Neural cell (in vitro differentiated cells): ENCODE measurements around the gene FHL1.

Experiments
- EP300 ChIP-seq: fragments of 450-650 bp; conservative IDR thresholded peaks from 2 replicates; pipeline ENCODE4 v1.6.1; 2014; ENCODE audit warnings: antibody characterized with exemption, mild to moderate bottlenecking, moderate library complexity; ENCODE audit not compliant: poor library complexity, severe bottlenecking
- EZH2 ChIP-seq: fragments of 200-600, 300-800 bp; shearing (Covaris generic), sonication (generic); IDR thresholded peaks from 2 replicates; pipeline ENCODE4 v1.6.1; 2014; ENCODE audit warnings: antibody characterized with exemption, low read length, borderline replicate concordance, mild to moderate bottlenecking; ENCODE audit not compliant: insufficient read depth, poor library complexity, severe bottlenecking
- MXI1 ChIP-seq: fragments of 450-650 bp; conservative IDR thresholded peaks from 2 replicates; pipeline ENCODE4 v1.6.1; 2014; ENCODE audit warnings: antibody characterized with exemption, mild to moderate bottlenecking; ENCODE audit not compliant: poor library complexity, severe bottlenecking
- POLR2AphosphoS5 ChIP-seq: IDR thresholded peaks from 2 replicates; pipeline ENCODE4 v1.6.1; 2012
- SMC3 ChIP-seq: fragments of 450-650 bp; conservative IDR thresholded peaks from 2 replicates; pipeline ENCODE4 v1.6.1; 2014; ENCODE audit warnings: antibody characterized with exemption, mild to moderate bottlenecking, moderate library complexity; ENCODE audit not compliant: poor library complexity
- TF ChIP-seq, protein P1 (sequence below): fragments of 450-650 bp; IDR thresholded peaks from 2 replicates; pipeline ENCODE4 v1.5.1; 2014; ENCODE audit warnings: antibody characterized with exemption, mild to moderate bottlenecking, moderate library complexity; ENCODE audit not compliant: poor library complexity, severe bottlenecking
- TF ChIP-seq, protein P2 (sequence below): IDR thresholded peaks from 2 replicates; pipeline ENCODE4 v1.6.1; 2012; ENCODE audit warnings: borderline replicate concordance

GRCh38 chrX:136205882-136206380, 58.6 kb downstream of the FHL1 start:
- TF ChIP-seq EP300 (no peak), MXI1 (no peak), EZH2 (no peak), POLR2AphosphoS5 (no peak), SMC3 (no peak)
- TF ChIP-seq, protein P1, sequence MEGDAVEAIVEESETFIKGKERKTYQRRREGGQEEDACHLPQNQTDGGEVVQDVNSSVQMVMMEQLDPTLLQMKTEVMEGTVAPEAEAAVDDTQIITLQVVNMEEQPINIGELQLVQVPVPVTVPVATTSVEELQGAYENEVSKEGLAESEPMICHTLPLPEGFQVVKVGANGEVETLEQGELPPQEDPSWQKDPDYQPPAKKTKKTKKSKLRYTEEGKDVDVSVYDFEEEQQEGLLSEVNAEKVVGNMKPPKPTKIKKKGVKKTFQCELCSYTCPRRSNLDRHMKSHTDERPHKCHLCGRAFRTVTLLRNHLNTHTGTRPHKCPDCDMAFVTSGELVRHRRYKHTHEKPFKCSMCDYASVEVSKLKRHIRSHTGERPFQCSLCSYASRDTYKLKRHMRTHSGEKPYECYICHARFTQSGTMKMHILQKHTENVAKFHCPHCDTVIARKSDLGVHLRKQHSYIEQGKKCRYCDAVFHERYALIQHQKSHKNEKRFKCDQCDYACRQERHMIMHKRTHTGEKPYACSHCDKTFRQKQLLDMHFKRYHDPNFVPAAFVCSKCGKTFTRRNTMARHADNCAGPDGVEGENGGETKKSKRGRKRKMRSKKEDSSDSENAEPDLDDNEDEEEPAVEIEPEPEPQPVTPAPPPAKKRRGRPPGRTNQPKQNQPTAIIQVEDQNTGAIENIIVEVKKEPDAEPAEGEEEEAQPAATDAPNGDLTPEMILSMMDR = no peak
- TF ChIP-seq, protein P2, sequence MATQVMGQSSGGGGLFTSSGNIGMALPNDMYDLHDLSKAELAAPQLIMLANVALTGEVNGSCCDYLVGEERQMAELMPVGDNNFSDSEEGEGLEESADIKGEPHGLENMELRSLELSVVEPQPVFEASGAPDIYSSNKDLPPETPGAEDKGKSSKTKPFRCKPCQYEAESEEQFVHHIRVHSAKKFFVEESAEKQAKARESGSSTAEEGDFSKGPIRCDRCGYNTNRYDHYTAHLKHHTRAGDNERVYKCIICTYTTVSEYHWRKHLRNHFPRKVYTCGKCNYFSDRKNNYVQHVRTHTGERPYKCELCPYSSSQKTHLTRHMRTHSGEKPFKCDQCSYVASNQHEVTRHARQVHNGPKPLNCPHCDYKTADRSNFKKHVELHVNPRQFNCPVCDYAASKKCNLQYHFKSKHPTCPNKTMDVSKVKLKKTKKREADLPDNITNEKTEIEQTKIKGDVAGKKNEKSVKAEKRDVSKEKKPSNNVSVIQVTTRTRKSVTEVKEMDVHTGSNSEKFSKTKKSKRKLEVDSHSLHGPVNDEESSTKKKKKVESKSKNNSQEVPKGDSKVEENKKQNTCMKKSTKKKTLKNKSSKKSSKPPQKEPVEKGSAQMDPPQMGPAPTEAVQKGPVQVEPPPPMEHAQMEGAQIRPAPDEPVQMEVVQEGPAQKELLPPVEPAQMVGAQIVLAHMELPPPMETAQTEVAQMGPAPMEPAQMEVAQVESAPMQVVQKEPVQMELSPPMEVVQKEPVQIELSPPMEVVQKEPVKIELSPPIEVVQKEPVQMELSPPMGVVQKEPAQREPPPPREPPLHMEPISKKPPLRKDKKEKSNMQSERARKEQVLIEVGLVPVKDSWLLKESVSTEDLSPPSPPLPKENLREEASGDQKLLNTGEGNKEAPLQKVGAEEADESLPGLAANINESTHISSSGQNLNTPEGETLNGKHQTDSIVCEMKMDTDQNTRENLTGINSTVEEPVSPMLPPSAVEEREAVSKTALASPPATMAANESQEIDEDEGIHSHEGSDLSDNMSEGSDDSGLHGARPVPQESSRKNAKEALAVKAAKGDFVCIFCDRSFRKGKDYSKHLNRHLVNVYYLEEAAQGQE = no peak
